Urothelium cell line (cell line): ENCODE data around the gene NBEAL1.
"Not testable (repeated sequence)": the region's sequence is repeated elsewhere in the genome, so short reads cannot be mapped to it uniquely, and the experiment has no call there.

Experiments
- DNase-seq: peaks from one replicate; pipeline ENCODE4 v3.0.0; 2011; ENCODE audit warnings: low spot score, mixed read lengths
- FAIRE-seq: peaks from 2 replicates; lab custom pipeline; 2011; peaks lifted over from hg19 to GRCh38; lab: Jason Lieb, UNC

NBEAL1 gene

DNA sequence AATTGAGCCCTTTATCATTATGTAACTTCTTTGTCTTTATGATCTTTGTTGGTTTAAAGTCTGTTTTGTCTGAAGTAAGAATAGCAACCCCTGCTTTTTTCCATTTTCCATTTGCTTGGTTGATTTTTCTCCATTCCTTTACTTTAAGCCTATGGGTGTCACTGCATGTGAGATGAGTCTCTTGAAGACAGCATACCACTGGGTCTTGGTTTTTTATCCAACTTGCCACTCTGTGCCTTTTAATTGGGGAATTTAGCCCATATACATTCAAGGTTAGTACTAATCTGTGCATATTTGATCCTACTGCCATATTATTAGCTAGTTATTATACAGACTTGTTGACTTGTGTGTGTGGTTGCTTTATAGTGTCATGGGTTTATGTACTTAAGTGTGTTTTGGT is 89.6 kb downstream of the NBEAL1 start:
- DNase-seq (no peak), FAIRE-seq (no peak)

DNA sequence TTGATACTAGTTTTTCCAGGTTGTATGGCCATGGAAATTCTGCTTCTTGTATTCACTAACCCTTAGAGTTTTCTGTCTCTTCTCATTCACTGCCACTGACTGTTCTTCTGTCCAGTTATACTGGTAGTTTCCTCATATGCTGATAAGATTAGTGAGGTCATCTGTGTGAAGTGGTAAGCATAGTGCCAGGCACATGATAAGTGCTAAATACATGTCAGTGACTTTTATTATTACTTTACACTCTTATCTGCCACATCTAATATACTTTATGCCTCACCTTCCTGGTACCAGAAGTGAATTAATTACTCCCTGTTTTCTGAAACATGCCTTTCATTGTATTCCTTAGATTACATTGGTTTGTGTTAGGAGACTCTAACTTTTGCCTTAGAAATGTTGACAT is 91.3 kb downstream of the NBEAL1 start:
- FAIRE-seq (no peak), DNase-seq (no peak)

DNA sequence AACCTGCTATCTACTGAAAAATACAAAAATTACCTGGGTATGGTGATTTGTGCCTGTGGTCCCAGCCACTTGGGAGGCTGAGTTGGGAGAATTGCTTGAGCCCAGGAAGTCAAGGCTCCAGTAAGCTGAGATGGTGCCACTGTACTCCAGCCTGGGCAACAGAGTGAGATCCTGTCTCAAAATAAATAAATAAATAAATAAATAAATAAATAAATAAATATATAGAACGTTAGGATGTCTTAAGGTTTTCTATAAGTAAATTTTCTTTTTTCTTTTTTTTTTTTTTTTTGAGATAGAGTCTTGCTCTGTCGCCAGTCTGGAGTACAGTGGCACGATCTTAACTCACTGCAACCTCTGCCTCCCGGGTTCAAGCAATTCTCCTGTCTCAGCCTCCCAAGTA is 95.8 kb downstream of the NBEAL1 start:
- DNase-seq, FAIRE-seq: not testable (repeated sequence)

DNA sequence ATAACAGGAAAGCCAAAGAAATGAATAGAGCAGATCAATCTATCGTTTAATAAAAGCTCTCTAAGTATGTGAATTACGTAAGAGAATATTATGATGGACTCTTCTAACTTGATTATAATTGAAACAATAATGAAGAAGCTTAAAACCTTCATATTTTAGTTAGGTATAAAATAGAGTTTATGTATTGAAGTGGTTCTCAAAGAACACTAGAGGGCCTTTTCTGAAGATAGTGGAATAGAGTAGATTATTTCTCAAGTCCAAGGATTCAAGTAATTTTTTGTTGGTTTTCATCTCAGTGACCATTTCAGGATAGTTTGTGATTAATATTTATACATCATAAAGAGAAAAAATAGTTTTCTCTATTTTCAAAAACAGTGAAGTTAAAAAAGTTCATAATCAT is 97.7 kb downstream of the NBEAL1 start:
- DNase-seq, result no peak
- FAIRE-seq, result no peak

DNA sequence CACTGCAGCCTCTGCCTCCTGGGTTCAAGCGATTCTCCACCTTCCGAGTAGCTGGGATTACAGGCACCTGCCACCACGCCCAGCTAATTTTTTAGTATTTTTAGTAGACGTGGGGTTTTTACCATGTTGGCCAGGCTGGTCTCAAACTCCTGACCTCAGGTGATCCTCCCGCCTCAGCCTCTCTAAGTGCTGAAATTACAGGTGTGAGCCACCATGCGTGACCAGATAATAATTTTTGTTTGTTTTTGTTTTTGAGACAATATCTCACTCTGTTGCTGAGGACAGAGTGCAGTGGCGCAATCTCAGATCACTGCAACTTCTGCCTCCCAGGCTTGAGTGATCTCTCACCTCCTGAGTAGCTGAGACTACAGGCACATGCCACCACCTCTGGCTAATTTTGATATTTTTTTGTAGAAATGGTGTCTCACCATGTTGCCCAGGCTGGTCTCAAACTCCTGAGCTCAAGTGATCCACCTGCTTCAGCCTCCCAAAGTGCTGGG is 100.6 kb downstream of the NBEAL1 start:
- FAIRE-seq, result not testable (repeated sequence)

DNA sequence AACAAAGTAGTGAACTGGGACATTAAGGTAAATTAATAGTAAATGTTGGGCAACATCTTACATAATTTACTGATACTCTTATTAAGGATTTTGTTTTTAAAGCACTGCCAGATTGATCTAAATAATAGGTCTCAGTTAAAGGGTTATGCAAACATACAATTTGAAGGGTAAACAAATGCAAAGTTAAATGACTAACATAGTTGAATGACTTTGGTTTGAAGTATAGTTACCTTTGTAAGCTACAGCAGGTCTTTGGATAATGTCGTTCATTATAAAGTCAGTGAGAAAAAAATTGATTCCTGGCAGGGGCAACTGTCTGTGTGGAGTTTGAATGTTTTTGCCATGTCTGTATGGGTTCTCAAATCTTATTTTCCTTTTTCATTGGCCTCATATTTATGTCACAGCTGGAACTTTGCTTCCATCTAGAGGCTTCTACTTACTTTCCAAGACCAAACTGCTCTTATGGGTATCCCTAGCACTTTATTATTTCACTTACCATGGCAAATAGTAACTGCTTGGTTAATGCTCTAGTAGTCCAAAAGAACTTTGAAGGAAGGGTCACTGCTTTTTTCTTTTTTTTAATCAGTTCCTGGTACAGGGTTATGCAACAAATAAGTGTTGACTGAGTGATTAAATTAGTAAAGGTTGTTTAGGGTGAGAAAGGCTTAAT is 107.8 kb downstream of the NBEAL1 start:
- FAIRE-seq, result no peak
- DNase-seq, result no peak

More for the DNA sequence above, 100.6 kb downstream of the NBEAL1 start:
- DNase-seq, result not testable (repeated sequence)

DNA sequence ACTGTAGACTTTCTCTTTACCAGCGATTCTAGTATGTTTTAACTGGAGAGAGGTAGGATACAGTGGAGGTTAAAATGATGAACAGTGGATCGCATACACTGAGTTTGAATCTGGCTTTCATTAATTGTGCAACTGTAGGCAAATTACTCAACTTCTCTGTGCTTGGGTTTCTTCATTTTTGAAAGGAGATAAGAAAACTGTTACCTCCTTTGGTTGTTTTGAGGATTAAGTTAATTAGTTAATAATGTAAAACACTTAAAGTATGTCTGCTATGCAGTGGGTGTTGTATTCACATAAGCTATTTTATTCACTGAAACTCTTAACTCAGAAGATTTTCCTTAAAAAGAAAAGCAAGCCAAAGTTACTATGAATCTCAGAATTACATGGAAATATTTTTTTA is 112.3 kb downstream of the NBEAL1 start:
- no peak for DNase-seq
- no peak for FAIRE-seq

DNA sequence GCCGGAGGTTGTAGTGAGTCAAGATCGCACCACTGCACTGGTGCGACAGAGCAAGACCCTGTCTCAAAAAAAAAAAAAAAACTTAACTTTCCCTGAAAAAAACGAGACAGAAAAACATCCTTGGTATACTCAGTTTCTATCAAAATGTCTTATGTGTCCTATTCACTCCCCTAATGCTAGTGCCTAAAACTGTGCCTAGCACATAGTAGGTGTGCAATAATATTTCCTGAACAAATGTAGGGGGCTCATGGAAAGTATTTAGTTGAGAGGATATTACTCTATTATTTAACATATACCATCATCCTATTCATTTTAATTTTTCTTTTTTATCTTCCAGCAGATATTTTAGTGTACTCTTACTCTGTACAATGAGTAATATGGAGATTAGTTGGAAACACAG is 120.4 kb downstream of the NBEAL1 start:
- no peak for FAIRE-seq

DNA sequence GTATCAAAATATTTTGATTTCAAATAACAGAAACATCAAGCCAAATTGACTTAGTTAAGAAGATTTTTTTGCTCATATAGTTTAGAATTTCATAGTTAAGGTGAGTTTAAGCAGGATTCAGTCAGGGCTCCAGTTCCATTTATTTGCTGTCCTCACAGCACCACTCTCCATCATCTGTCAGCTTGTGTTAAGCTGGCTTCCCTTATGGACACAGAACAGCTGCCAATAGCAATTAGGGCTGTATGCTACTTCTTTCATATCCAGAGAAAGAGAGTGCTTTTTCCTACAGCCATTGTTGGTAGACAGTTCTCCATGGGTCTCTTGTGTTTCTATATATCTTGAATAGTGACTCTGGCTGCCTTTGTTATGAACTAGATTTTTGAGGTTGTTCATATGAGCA is 128.7 kb downstream of the NBEAL1 start:
- FAIRE-seq (no peak), DNase-seq (no peak)

More for the DNA sequence above, 120.4 kb downstream of the NBEAL1 start:
- DNase-seq, result no peak

DNA sequence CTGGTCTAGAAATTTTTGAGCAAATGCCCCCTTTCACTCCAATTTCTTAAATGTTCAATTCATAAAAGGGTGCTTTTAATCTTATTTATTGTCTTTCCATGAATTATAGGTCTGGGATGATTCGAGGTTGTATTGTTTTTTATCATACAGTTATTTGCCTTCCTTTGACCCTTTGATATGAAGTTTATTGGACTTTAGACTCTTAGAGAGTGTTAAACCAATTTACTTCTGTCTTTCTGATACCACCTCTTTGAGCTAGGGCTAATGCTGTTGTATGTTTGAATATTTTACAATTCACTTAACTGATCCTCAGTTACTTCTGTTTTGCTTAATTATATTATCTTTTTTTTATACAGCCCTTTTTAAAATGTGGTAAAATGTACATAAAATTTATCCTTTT is 134.5 kb downstream of the NBEAL1 start:
- no peak for FAIRE-seq
- no peak for DNase-seq

DNA sequence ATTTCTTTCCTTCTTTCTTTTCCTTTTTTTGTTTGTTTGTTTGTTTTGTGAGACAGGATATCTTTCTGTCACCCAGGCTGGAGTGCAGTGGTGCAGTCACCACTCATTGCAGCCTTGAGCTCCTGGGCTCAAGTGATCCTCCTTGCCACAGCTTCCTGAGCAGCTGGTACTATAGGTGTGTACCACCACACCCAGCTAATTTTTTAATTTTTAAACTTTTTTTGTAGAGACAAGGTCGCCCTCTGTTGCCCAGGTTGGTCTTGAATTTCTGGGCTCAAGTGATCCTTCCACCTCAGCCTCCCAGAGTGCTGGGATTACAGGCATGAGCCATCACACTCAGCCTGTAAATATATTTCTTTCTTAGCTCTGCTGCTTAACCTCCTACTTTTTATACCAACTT is 140.7 kb downstream of the NBEAL1 start:
- no peak for FAIRE-seq
- no peak for DNase-seq

DNA sequence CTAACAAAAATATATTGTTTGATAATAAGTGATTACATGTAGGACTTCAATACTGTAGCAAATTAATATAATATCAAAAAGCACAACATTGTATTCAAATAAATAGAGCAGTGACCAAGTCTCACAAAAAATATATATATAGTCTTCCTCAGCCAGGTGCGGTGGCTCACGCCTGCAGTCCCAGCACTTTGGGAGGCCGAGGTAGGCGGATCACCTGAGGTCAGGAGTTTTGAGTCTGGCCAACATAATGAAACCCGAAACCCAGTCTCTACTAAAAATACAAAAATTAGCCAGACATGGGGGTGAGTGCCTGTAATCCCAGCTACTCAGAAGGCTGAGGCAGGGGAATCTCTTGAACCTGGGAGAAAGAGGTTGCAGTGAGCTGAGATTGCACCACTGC is 148.0 kb downstream of the NBEAL1 start:
- DNase-seq, FAIRE-seq: not testable (repeated sequence)

DNA sequence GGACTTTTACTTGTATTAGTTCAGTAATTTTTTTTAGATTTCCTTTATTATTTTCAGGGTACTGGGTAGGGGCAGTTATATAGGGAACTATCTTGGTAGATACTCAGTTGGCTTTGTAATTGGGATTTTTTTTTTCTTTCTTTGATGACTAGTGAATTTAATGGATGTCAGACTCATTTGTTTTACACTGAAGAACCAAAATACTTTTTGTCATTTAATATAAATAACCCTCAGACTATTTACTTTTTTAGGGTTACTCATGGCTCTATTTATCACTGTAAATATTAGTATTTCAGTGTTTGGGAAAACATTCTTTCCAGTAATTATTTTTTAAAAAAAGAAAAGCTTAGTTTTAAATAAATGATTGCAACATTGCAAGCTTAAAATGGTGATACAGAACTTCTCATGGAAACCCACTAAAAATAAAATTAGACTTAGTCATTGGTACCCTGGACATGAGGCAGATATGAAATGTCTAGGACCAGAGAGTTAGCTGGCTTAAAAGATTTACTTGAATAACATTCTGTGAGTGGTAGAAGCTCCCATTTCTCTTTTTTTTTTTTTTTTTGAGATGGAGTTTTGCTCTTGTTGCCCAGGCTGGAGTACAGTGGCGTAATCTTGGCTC is 149.7 kb downstream of the NBEAL1 start:
- DNase-seq (no peak), FAIRE-seq (no peak)

DNA sequence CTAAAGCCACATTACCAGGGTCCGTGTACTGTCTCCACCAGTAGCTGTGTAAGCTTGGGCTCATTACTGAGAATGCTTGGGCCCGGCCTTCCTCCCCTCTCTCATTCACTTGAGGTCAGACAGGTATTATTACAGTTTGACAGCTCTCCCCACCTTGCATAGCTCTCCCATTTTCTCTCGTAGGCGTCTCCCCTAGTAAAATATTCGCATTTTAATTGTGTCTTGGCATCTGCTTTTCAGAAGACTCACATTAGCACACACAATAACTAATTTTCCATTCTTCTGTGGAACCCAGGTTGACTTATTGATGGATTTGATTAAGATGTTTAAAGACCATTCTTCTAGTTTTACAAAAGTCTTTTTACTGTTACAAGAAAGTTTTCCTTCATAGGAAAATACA is 153.1 kb downstream of the NBEAL1 start:
- DNase-seq (no peak), FAIRE-seq (no peak)

DNA sequence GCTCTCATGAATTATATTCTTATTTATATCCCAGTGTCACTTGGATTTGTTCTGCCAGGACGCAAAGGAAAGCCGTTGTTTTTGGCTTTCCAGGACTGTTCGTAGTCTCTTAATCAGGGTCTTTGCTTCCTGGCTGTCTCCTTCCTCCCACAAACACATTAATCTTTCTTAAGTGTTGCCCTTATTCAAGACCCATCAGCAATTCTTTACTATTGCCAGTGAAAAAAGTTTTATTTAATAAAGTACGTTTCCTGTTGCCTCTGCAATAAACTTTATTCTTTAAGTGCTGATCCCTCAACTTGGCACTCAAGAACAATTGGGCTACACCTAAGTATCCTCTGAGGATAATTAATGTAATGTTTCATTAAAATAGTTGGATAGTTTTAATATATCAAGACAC is 155.8 kb downstream of the NBEAL1 start:
- FAIRE-seq, result no peak
- DNase-seq, result no peak

DNA sequence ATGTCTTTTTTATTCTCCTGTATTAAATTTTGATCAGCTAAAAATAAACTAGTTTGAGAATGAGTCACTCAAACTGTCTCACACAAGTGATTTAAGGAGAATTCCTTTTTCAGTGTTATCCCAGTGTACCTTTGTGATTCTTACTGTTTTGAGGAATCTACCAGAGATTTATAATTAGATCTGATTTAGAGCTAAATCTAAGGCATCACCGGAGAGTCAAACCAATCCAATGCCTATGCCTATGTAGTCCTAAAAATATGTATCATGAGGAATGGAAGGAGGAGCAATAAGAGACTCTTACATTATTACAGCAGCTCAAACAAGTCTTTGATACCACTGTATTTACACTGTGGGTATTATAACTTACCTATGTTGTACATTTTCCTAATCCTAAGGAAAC is 160.7 kb downstream of the NBEAL1 start:
- no peak for FAIRE-seq
- no peak for DNase-seq

DNA sequence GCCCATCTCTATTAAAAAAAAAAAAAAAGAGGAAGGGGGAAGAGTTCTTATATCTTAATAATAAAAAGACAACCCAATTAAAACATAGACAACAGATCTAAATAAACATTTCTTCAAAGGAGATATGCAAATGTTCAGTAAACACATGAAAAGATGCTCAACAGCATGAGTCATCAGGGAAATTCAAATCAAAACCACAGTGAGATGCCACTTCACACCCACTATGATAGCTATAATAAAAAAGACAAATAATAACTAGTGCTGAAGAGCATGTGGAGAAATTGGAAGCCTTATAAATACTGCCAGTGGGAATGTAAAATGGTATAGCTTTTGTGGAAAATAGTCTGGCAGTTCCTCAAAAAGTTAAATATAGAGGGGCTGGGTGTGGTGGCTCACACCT is 162.7 kb downstream of the NBEAL1 start:
- no peak for FAIRE-seq

DNA sequence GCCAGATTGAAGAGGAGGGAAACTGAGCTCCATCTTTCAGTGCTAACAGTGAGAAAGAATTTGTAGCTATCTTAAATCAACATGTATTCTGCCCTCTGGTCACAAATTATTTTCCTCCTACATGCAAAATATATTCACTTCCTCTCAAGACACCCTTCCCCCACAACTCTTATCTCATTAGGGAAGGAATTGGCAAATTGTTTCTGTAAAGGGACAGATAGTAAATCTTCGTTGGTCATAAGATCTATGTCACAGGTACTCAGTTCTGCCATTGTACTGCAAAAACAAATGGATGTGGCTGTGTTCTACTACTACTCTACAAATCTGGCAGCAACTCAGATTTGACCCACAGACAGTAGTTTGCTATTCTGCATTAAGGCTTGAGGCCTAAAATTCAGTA is 171.2 kb downstream of the NBEAL1 start:
- no peak for DNase-seq
- FAIRE-seq, result no peak

More for the DNA sequence above, 162.7 kb downstream of the NBEAL1 start:
- no peak for DNase-seq

DNA sequence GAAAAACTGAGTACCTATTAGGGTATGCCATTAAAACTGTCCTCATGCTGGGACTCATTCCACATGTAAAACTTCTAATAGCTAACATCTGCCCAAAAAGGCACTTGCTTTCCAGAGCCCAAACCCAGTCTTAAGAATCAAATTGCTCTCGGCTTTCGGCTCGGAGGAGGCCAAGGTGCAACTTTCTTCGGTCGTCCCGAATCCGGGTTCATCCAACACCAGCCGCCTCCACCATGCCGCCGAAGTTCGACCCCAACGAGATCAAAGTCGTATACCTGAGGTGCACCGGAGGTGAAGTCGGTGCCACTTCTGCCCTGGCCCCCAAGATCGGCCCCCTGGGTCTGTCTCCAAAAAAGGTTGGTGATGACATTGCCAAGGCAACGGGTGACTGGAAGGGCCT is 175.9 kb downstream of the NBEAL1 start:
- FAIRE-seq, DNase-seq: not testable (repeated sequence)

DNA sequence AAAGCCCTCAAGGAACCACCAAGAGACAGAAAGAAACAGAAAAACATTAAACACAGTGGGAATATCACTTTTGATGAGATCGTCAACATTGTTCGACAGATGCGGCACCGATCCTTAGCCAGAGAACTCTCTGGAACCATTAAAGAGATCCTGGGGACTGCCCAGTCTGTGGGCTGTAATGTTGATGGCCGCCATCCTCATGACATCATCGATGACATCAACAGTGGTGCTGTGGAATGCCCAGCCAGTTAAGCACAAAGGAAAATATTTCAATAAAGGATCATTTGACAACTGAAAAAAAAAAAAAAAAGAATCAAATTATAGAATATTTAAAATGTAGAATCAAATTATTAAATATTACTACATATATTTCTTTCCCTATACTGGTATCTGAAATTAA is 176.4 kb downstream of the NBEAL1 start:
- not testable (repeated sequence) for DNase-seq, FAIRE-seq

DNA sequence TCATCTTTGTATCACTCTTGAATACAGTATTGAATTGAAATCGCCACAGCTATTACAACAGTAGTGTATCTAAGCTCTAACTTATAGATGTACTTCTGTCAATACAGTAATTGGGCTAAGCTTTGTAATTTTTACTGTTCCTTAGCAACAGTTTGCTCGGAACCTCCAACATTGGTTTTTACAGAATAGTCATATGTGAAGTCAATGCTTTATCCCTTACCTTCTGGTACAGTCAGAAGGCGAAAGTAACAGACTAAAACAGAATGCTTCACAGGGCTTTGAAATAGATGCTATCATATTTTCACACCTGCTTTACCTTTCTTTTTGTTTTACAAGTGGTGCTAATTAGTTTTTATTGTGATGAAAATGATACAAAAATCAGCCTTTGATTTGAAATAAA is 177.3 kb downstream of the NBEAL1 start:
- DNase-seq (no peak), FAIRE-seq (no peak)

DNA sequence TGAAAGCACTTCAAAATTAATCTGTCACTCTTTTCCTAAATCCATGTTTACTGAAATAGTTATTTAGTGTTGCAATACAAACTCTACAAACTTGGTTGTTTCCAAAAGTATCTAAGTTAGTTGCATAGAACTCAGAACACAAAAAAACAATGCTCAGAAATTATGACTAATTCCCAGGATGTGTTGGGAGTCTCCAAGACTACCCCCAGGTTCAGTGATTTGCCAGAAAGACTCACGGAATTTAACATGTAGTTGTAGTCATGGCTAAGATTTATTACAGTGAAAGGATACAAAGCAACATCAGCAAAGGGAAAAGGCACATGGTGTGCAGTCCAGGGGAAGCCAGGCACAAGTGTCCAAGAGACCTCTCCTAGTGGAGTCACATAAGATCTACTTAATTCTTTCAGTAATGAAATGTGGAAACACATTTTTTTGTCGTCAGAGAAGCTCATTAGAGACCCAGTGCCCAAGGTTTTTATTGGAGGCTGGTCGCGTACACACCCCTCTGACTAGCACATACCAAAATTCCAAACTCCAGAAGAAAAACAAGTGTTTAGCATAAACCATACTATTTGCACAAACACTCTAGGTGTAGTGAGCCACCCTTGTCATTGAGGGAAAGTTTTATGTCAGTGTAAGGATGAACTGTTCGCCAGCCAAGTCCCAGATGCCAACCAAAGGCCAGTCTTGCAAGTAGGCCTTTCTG is 180.8 kb downstream of the NBEAL1 start:
- no peak for FAIRE-seq
- DNase-seq, result no peak
